GM23248 (cell line): ENCODE measurements around the gene MRPL14.

Experiments used
- EZH2 ChIP-seq: fragments of 200-600 bp; sonication (generic); IDR thresholded peaks from 2 replicates; pipeline ENCODE4 v1.6.1; 2018; ENCODE audit warnings: antibody characterized with exemption, mild to moderate bottlenecking; ENCODE audit not compliant: insufficient read depth, poor library complexity, severe bottlenecking
- EZH2phosphoT487 ChIP-seq: fragments of 200-600 bp; sonication (generic); IDR thresholded peaks from 2 replicates; pipeline ENCODE4 v1.6.1; 2018; ENCODE audit warnings: antibody characterized with exemption, moderate library complexity, mild to moderate bottlenecking, low read depth; ENCODE audit not compliant: insufficient read depth

DNA sequence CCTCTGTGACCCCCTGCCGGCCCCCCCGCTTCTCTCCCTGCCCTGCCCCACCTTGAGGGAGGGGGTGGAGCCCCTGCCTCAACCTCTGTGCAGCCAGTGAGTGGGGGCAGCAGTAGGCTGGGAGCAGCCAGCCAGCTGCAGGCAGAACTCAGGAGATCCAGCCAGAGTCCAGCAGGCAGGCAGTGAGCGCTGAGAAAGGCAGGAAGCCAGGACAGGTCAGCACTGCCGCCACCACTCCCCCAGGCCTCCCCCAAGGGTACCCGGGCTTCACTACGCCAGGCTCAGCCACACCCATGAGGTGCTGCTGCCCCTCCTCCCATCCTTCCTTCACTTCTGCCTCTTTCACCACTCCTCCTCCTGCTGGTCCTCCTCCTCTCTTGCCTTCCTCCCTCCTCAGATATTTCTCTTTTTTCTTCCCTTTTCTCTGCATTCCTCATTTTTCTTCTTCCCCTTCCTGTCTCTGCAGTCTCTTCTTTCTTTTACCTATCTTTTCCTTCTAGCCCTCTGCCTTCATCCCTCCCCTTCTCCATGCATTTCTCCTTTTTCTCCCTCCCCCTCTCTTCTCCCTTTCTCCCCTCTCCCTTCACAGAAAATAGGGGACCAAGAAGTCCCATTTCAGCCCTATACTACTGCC lies 11.6 kb upstream of the MRPL14 start:
- TF ChIP-seq EZH2 (no peak), EZH2phosphoT487 (no peak)
